Activated T-cell treated with anti-CD3 and anti-CD28 coated beads for 4 hours (primary cell): Measurements from ENCODE around the gene CDC45.
"Not testable (repeated sequence)": the region's sequence is repeated elsewhere in the genome, so short reads cannot be mapped to it uniquely, and the experiment has no call there.

Source experiments
- DNase-seq: peaks from one replicate; pipeline ENCODE4 v3.0.0-alpha.2; 2020

The CDC45 gene

GRCh38 chr22:19479355-19480172 is at the start of gene CDC45:
Gene CDC45, plus strand, starts transcription at chr22:19479920. Its CDS starts 49 bp downstream, at chr22:19479969.
- peak; percentile 90 for DNase-seq

GRCh38 chr22:19429950-19430889 is 49.5 kb upstream of the CDC45 start:
- DNase-seq = no peak

- DNase-seq = no peak
Measured at GRCh38 chr22:19430890-19431541, 48.7 kb upstream of the CDC45 start.

GRCh38 chr22:19431649-19432132 is 48.0 kb upstream of the CDC45 start, which contains the start of gene HIRA:
Gene HIRA, minus strand, starts transcription at chr22:19431733. Its CDS starts 257 bp downstream, at chr22:19431476.
- DNase-seq = peak; percentile 83

GRCh38 chr22:19432133-19432851 is 47.4 kb upstream of the CDC45 start, which contains the start of gene MRPL40:
Gene MRPL40, plus strand, starts transcription at chr22:19432545. Its CDS starts 10 bp downstream, at chr22:19432555.
- DNase-seq = peak; percentile 77

- DNase-seq = no peak
Measured at GRCh38 chr22:19434401-19434800, 45.3 kb upstream of the CDC45 start.

- no peak for DNase-seq
Measured at GRCh38 chr22:19434829-19435580, 44.7 kb upstream of the CDC45 start.

- DNase-seq = not testable (repeated sequence)
Measured at GRCh38 chr22:19436444-19437161, 43.1 kb upstream of the CDC45 start.

GRCh38 chr22:19438298-19438697 is 41.4 kb upstream of the CDC45 start:
- DNase-seq = no peak

GRCh38 chr22:19440411-19441195 is 39.1 kb upstream of the CDC45 start:
- DNase-seq = no peak

- no peak for DNase-seq
Measured at GRCh38 chr22:19442166-19442565, 37.6 kb upstream of the CDC45 start.

- DNase-seq = no peak
Measured at GRCh38 chr22:19443544-19444211, 36.0 kb upstream of the CDC45 start.

GRCh38 chr22:19445279-19445982 is 34.3 kb upstream of the CDC45 start:
- DNase-seq = not testable (repeated sequence)

- no peak for DNase-seq
Measured at GRCh38 chr22:19446603-19447329, 33.0 kb upstream of the CDC45 start.

- DNase-seq = peak; percentile 76
Measured at GRCh38 chr22:19447330-19448075, 32.2 kb upstream of the CDC45 start, which contains the start of gene C22orf39. Gene C22orf39, minus strand, starts transcription at chr22:19447711. Its CDS starts 23 bp downstream, at chr22:19447688.

GRCh38 chr22:19448076-19448607 is 31.6 kb upstream of the CDC45 start:
- DNase-seq = no peak
